ACC112 (cell line): ENCODE results near the gene CTSD.

Experiments used
- H2AFZ ChIP-seq: fragments of 200-600 bp; sonication (generic); one replicate; pipeline ENCODE4 v1.6.0; 2017; ENCODE audit warnings: antibody characterized with exemption, low read length; ENCODE audit not compliant: unreplicated experiment
- H3K27ac ChIP-seq: fragments of 200-600 bp; sonication (generic); 2 replicates; pipeline ENCODE4 v1.5.1; 2014; ENCODE audit warnings: low read depth, mild to moderate bottlenecking, antibody characterized with exemption, low read length, moderate library complexity
- H3K27me3 ChIP-seq: fragments of 200-600 bp; sonication (generic); 2 replicates; pipeline ENCODE4 v1.6.1; 2014; ENCODE audit warnings: mild to moderate bottlenecking, antibody characterized with exemption, low read length, moderate library complexity, mixed read lengths; ENCODE audit not compliant: insufficient read depth
- H3K36me3 ChIP-seq: fragments of 200-600 bp; sonication (generic); 2 replicates; pipeline ENCODE4 v1.6.1; 2016; ENCODE audit warnings: mild to moderate bottlenecking, antibody characterized with exemption, low read length, moderate library complexity, mixed read lengths; ENCODE audit not compliant: insufficient read depth
- H3K4me1 ChIP-seq: fragments of 200-600 bp; sonication (generic); one replicate; pipeline ENCODE4 v1.6.1; 2016; ENCODE audit warnings: low read length, mixed read lengths; ENCODE audit not compliant: insufficient read depth, unreplicated experiment, control insufficient read depth
- H3K4me3 ChIP-seq: fragments of 200-600 bp; sonication (generic); 2 replicates; pipeline ENCODE4 v1.5.1; 2014; ENCODE audit warnings: mild to moderate bottlenecking, low read depth, low read length
- H3K79me2 ChIP-seq: fragments of 200-600 bp; sonication (generic); one replicate; pipeline ENCODE4 v1.6.0; 2016; ENCODE audit warnings: low read length; ENCODE audit not compliant: control insufficient read depth, unreplicated experiment, insufficient read depth

The CTSD gene

DNA sequence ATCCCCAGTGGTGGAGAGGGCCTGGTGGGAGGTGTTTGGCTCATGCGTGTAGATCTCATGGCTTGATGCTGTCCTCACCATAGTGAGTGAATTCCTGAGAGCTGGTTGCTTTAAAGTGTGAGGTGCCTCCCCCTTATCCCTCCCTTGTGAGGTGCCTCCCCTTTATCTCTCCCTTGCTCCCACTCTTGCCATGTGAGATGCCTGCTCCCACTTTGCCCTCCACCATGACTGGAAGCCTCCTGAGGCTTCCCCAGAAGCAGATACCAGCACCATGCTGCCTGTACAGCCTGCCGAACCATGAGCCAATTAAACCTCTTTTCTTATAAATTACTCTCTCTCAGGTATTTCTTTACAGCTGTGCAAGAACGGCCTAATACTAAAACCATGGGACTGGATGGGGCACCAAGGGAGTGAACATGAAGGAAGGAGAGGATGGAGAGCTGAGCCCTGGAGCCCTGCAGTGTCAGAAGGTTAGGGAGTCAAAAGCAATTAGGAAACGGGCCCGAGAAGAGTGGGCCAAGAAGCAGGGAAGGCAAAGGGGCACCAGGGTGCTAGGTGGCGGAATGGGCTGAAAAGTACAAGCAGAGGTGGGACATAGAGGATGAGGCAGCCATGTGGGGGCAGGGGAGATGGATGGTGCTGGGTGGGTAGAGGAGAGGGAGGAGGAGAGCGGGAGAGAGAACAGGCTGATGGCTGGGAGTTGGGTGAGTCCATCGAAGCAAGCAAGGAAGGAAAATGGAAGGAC is 22.8 kb downstream of the CTSD start:
- no peaks in the 10 kb centered on the region for H3K4me1 ChIP-seq
- no peak overlapping the region for H3K4me3 ChIP-seq
- H3K79me2 ChIP-seq, result no peaks in the 10 kb centered on the region
- no peaks in the 10 kb centered on the region for H3K36me3 ChIP-seq
- H3K27me3 ChIP-seq, result peaks cover 23% of the 10 kb centered on the region; the same call in 1 of the 2 replicates
- no peak overlapping the region for H3K27ac ChIP-seq
- no peak overlapping the region for H2AFZ ChIP-seq

DNA sequence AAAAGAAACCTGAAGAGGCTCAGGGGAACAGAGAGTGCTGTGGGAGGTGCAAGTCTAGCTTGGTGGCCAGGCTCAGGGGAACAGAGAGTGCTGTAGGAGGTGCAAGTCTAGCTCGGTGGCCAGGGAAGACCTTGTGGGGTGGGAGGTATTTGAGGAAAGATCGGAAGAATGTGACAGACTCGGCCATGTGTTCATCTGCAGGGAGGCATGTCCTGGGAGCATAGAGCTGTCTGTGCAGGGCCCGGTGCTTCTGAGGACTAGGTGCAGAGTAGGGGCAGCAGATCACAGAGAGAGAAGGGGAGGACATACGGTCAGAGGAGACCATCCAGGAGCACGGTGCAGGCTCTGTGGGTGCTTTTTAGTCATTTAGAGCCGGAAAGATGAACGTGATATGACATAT is 24.2 kb downstream of the CTSD start:
- no peaks in the 10 kb centered on the region for H3K4me1 ChIP-seq
- H3K79me2 ChIP-seq, result no peaks in the 10 kb centered on the region
- H3K27me3 ChIP-seq, result peaks cover 34% of the 10 kb centered on the region
- no peak overlapping the region for H3K27ac ChIP-seq
- H2AFZ ChIP-seq, result no peak overlapping the region
- H3K4me3 ChIP-seq, result no peak overlapping the region
- no peaks in the 10 kb centered on the region for H3K36me3 ChIP-seq

DNA sequence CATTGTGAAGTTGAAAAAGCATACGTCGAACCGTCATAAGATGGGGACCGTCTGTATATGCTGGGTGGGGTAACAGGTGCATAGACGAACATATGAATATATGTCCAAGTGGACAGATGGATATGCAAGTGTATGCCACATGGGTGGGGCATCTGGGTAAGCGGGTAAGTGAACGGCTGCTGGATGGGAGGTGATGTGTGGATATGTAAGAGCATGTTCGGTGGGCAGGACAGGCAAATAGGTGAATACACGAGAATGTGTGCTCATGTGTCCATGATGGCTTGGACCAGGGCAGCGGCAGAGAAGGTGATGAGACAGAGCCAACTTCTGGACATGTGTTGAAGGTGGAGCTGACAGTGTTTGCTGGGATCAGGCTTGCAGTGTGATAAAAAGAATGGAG is 25.3 kb downstream of the CTSD start:
- Histone ChIP-seq H3K27me3 (peaks cover 46% of the 10 kb centered on the region), H3K4me3 (no peak overlapping the region), H3K36me3 (no peaks in the 10 kb centered on the region), H3K27ac (no peak overlapping the region), H3K4me1 (no peaks in the 10 kb centered on the region), H3K79me2 (no peaks in the 10 kb centered on the region), H2AFZ (no peak overlapping the region)

DNA sequence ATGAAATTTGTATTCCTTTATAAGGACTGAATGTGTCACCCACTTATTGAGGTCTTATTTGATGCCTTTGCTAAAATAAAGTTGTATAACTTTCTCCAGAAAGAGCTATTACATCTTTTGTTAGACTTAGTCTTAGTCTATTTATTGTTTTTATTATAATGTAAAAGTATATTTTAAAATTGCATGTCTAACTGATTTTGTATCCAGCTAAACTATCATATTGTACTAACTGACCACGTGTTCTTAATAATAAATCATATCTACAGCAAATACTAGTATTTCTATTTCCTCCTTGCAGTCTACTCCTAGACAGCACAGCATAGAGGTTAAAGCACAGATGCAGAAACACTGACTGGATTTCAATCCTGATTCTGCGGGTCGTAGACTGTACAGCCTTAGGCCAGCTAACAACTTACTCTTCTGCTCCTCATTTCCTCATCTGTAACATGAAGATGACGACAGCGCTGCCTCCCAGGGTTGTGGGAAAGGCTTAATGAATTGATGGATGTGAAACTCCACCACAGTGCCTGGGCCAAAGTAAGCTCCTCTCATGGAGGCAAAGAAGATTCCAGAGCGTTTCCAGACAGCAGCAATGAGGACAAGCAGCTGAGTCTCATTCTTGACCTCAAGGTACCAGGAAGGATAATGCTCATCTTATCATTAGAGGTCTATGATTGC is 26.5 kb downstream of the CTSD start:
- no peak overlapping the region for H3K27ac ChIP-seq
- no peaks in the 10 kb centered on the region for H3K4me1 ChIP-seq
- H3K79me2 ChIP-seq, result no peaks in the 10 kb centered on the region
- H3K4me3 ChIP-seq, result no peak overlapping the region
- H3K36me3 ChIP-seq, result no peaks in the 10 kb centered on the region
- H2AFZ ChIP-seq, result no peak overlapping the region
- H3K27me3 ChIP-seq, result peaks cover 55% of the 10 kb centered on the region

DNA sequence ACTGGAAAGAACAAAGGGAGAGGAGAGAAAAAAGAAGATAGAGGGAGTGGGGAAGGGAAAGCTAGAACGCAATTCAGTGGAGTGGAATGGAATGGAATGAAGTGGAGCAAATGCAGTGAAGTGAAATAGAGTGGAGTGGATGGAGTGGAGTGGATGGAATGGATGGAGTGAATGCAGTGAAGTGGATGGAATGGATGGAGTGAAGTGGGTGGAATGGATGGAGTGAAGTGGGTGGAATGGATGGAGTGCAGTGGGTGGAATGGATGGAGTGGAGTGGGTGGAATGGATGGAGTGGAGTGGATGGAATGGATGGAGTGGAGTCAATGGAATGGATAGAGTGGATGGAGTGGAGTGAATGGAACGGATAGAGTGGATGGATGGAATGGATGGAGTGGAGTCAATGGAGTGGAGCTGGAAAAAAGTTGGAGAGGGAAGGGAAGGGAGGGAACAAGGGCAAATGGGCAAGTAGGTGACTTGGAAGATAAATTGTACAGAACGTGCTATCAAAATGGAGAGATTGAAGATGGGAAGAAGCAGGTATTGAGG is 27.2 kb downstream of the CTSD start:
- H2AFZ ChIP-seq, result no peak overlapping the region

DNA sequence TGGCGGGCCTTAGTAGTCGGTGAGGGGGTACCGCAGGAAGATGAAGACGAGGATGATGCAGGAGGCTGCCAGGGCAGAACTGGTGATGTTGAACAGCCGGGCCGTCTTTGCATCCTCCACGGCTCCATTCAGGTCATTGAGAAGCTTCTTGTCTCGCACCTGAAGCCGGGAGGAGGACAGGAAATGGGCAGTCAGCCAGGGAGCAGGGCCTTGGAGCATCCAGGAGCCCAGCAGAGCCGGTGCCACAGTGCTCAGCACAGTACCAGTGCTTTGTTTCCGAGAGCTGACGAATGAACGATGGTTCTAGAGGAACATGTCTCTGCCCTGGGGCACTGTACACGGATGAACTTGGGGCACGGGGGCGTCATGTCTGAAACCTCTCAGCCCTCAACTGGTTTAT is 28.5 kb downstream of the CTSD start:
- no peak overlapping the region for H2AFZ ChIP-seq
- no peaks in the 10 kb centered on the region for H3K36me3 ChIP-seq
- peaks cover 58% of the 10 kb centered on the region for H3K27me3 ChIP-seq
- no peak overlapping the region for H3K4me3 ChIP-seq
- H3K79me2 ChIP-seq, result no peaks in the 10 kb centered on the region
- H3K27ac ChIP-seq, result no peak overlapping the region
- H3K4me1 ChIP-seq, result no peaks in the 10 kb centered on the region

More for the DNA sequence above, 27.2 kb downstream of the CTSD start:
- Histone ChIP-seq H3K4me3 (no peak overlapping the region), H3K4me1 (no peaks in the 10 kb centered on the region), H3K27me3 (peaks cover 55% of the 10 kb centered on the region), H3K36me3 (no peaks in the 10 kb centered on the region), H3K27ac (no peak overlapping the region), H3K79me2 (no peaks in the 10 kb centered on the region)

DNA sequence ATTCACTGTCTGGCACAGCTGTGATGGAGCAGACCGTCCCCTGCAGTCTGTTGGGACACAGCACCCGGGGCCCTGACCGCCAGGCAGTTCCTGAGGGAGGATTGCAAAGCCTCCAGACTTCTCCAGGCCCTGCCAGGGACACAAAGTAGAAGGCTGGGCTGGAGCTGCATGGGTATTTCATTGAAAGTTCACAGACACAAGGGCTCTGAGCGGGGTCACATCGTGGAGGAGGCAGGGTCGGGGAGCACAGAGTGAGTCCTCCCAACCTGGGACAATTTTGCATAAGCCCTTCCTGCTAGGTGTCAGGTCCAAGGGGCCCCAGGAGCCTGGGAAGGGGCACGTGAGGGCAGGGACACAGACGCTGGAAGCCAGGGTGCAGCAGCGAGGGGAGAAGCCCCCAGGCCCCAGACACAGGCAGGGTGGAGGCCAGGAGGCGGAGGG is 29.1 kb downstream of the CTSD start:
- Histone ChIP-seq H3K36me3 (no peaks in the 10 kb centered on the region), H3K4me3 (no peak overlapping the region), H3K27me3 (peaks cover 64% of the 10 kb centered on the region), H3K27ac (no peak overlapping the region), H3K79me2 (no peaks in the 10 kb centered on the region), H3K4me1 (no peaks in the 10 kb centered on the region), H2AFZ (no peak overlapping the region)

DNA sequence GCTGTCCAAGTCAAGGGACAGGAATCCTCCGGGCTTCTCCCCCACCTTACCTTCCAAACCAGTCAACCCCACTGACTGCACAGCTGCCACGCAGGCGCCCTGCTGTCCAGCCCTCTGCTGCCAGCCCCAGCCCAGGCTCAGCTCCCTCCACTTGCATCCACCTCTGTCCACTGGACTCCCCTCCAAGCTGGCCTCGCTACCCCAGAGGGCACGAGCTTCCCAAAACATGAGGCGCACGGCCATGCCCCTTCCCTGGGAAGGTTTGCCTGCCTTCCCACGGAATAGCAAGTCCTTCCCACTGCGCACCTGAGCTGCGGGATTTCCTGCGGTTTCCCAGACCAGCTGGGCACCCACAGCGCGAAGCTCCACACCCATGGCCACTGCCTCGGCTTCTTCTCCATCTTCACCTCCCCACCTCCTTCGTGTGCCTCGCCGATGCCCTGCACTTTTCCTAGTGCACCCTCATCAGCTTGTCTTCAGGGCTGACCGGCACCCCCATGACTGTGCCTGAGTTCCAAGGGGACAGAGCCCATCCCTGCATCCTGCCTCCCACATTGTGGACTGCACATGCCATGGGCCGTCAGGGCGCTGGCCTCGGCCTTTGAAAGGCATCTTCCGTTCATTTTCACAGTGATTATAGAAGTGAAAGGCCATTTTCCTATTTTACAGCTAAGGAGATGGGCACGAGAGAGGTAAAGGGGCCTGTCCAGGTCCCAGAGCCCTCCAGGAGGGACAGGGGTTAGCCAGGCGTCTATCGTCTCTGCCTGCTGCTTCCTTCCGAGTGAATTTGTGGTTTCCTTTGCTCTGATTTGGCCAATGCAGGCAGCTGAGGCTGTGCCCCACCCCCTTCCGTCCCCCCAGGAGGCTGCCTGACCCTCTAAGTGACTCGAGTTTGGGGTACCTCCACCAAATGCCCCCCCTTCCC is 29.7 kb downstream of the CTSD start:
- H3K4me1 ChIP-seq, result no peaks in the 10 kb centered on the region
- no peak overlapping the region for H2AFZ ChIP-seq
- no peaks in the 10 kb centered on the region for H3K79me2 ChIP-seq
- H3K27ac ChIP-seq, result no peak overlapping the region
- no peaks in the 10 kb centered on the region for H3K36me3 ChIP-seq
- no peak overlapping the region for H3K4me3 ChIP-seq
- peaks cover 71% of the 10 kb centered on the region for H3K27me3 ChIP-seq

DNA sequence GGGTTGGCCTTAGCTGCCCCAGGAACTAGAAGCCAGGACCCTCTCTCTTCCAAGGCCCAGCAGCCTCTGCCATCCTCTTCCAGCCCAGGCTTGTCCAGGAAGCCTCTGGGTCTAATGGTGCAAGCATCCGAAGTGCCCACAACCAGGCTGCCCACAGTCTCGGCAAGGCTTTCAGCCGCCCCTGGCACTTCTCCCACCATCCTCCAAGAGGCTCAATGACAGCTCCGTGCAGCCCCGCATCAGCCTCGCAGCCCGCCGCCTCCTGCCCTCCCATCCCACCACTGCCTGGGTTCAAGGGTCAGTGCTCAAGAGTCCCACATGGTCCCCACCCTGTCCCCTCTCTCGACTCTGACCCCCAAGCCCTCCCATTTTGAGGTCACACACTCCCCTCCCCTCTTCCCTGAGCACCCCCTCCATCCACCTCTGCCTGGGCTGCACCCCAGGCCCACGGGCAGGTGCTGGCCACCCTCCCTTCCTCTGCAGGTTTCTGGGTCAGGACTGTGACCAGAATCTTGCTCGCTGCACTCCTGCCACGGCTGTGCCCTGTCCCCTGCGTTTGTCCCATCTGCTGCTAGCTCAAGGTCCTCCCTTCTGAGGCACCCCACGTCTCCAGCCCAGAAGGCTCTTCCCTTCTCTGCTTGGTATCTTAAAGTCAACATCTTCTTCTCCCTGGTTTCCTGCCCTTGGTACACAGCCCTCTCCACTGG is 30.6 kb downstream of the CTSD start:
- no peaks in the 10 kb centered on the region for H3K36me3 ChIP-seq
- H3K27me3 ChIP-seq, result peaks cover 74% of the 10 kb centered on the region
- no peaks in the 10 kb centered on the region for H3K79me2 ChIP-seq
- H3K4me3 ChIP-seq, result no peak overlapping the region
- H3K4me1 ChIP-seq, result no peaks in the 10 kb centered on the region
- H2AFZ ChIP-seq, result no peak overlapping the region
- no peak overlapping the region for H3K27ac ChIP-seq
